Measurements from ENCODE around the gene NUP210L. TPM values are rescaled to one million over a fixed set of nuclear protein-coding genes. Genes with fewer than 3 reads are reported as not detected.
A peak's percentile ranks its signal among the peaks of the same experiment; 100 is the strongest.

The NUP210L gene
- total and polyA plus RNA-seq, 2 experiments from 2014 or later, result 0.10 TPM; not detected in 1

DNA sequence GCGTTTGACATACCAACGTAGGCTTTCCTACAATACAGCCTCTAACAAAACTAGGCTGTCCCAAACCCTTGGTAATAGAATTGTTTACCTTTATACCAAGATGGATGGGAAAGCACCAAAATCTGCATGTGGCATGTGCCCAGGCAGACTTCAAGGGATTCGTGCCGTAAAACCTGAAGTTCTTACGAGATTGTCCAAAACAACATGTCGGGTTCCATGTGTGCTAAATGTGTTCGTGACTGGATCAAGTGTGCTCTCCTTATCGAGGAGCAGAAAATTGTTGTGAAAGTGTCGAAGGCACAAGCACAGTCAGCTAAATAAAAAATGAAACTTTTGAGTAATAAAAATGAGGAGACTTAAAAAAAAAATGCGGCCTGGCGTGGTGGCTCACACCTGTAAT lies 159.2 kb downstream of the NUP210L start:
- Histone ChIP-seq H3F3A (replicated peaks; ENCODE audit: low read depth) (peaks cover 42% of the 10 kb centered on the region), H3K9me2 (ENCODE audit: insufficient read depth) (no peaks in the 10 kb centered on the region), H3K36me3 (ENCODE audit: insufficient read depth) (peaks cover 38% of the 10 kb centered on the region), H3K4me3 (no peak overlapping the region), H4K20me1 (replicated peaks; ENCODE audit: insufficient read depth) (peaks cover 27% of the 10 kb centered on the region), H3K27ac (ENCODE audit: low read depth) (0 out of 2 replicates have a peak overlapping the region, but pooled peaks have one; percentile 17), H3K4me2 (no peak overlapping the region), H3K79me2 (replicated peaks; ENCODE audit: insufficient read depth) (peaks cover 23% of the 10 kb centered on the region), H3K27me3 (ENCODE audit: insufficient read depth) (no peaks in the 10 kb centered on the region), H2AFZ (no peak overlapping the region), H3K4me1 (ENCODE audit: insufficient read depth) (peaks cover 17% of the 10 kb centered on the region)
- H3K9me3 Mint-ChIP-seq, result peaks cover 8% of the 10 kb centered on the region; the same call in 2 of the 3 replicates
- TF ChIP-seq EZH2phosphoT487 (IDR thresholded peaks at IDR 0.05; ENCODE audit: unreplicated experiment) (no peak), JUNB (IDR thresholded peaks at IDR 0.05; ENCODE audit: unreplicated experiment) (no peak), EZH2 (IDR thresholded peaks at IDR 0.05; ENCODE audit: low read depth, unreplicated experiment) (no peak), NANOG (IDR thresholded peaks at IDR 0.05; ENCODE audit: borderline replicate concordance) (no peak)
- TF ChIP-seq, protein P1, sequence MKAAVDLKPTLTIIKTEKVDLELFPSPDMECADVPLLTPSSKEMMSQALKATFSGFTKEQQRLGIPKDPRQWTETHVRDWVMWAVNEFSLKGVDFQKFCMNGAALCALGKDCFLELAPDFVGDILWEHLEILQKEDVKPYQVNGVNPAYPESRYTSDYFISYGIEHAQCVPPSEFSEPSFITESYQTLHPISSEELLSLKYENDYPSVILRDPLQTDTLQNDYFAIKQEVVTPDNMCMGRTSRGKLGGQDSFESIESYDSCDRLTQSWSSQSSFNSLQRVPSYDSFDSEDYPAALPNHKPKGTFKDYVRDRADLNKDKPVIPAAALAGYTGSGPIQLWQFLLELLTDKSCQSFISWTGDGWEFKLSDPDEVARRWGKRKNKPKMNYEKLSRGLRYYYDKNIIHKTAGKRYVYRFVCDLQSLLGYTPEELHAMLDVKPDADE (IDR thresholded peaks at IDR 0.05), result no peak
- H3K27ac Mint-ChIP-seq, result no peak overlapping the region
- peaks cover 17% of the 10 kb centered on the region for H3K27me3 Mint-ChIP-seq (ENCODE audit: insufficient read depth, low read depth, poor library complexity)
- H3K4me3 Mint-ChIP-seq, result no peak overlapping the region
- peaks cover 15% of the 10 kb centered on the region for H3K4me1 Mint-ChIP-seq
- DNase-seq (ENCODE audit: low spot score), result no peak
- ATAC-seq, result no peak
- H3K36me3 Mint-ChIP-seq (ENCODE audit: low read depth), result peaks cover 58% of the 10 kb centered on the region

DNA sequence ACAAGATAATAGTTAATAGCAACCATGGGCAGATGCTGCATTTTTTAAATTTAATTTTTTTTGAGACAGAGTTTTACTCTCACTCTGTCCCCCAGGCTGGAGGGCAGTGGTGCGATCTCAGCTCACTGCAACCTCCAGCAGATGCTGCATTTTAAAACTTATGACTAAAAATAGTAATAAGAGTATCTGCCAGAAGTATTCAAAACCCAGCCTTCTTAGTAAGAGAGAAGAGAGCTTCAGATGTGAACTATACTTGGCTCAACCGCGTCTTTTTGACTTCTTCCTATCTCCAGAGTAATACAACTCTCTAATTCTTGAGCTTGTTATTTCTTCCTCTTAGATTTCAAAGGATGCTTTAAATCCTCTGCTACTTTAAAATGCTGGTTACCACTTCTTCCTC lies 159.7 kb downstream of the NUP210L start:
- no peak overlapping the region for H3K27ac Mint-ChIP-seq
- H2AFZ ChIP-seq, result no peak overlapping the region
- no peak overlapping the region for H3K4me3 ChIP-seq
- DNase-seq (ENCODE audit: low spot score) (no peak), ATAC-seq (no peak)
- no peak overlapping the region for H3K4me2 ChIP-seq
- H3K9me3 Mint-ChIP-seq, result peaks cover 8% of the 10 kb centered on the region; the same call in 2 of the 3 replicates
- H3K36me3 Mint-ChIP-seq (ENCODE audit: low read depth), result peaks cover 60% of the 10 kb centered on the region
- peaks cover 42% of the 10 kb centered on the region for H3F3A ChIP-seq (replicated peaks; ENCODE audit: low read depth)
- H3K4me3 Mint-ChIP-seq, result no peak overlapping the region
- 0 out of 2 replicates have a peak overlapping the region, but pooled peaks have one; percentile 2 for H3K27ac ChIP-seq (ENCODE audit: low read depth)
- H3K4me1 Mint-ChIP-seq, result peaks cover 17% of the 10 kb centered on the region
- peaks cover 17% of the 10 kb centered on the region for H3K4me1 ChIP-seq (ENCODE audit: insufficient read depth)
- H4K20me1 ChIP-seq (replicated peaks; ENCODE audit: insufficient read depth), result peaks cover 27% of the 10 kb centered on the region
- H3K36me3 ChIP-seq (ENCODE audit: insufficient read depth), result peaks cover 38% of the 10 kb centered on the region
- H3K27me3 Mint-ChIP-seq (ENCODE audit: insufficient read depth, low read depth, poor library complexity), result peaks cover 21% of the 10 kb centered on the region
- TF ChIP-seq EZH2 (IDR thresholded peaks at IDR 0.05; ENCODE audit: low read depth, unreplicated experiment) (no peak), POLR2AphosphoS5 (IDR thresholded peaks at IDR 0.05; ENCODE audit: low read depth) (peak; percentile 34; the same call in 1 of the 2 replicates)
- no peaks in the 10 kb centered on the region for H3K27me3 ChIP-seq (ENCODE audit: insufficient read depth)
- peaks cover 23% of the 10 kb centered on the region for H3K79me2 ChIP-seq (replicated peaks; ENCODE audit: insufficient read depth)
- no peaks in the 10 kb centered on the region for H3K9me2 ChIP-seq (ENCODE audit: insufficient read depth)

DNA sequence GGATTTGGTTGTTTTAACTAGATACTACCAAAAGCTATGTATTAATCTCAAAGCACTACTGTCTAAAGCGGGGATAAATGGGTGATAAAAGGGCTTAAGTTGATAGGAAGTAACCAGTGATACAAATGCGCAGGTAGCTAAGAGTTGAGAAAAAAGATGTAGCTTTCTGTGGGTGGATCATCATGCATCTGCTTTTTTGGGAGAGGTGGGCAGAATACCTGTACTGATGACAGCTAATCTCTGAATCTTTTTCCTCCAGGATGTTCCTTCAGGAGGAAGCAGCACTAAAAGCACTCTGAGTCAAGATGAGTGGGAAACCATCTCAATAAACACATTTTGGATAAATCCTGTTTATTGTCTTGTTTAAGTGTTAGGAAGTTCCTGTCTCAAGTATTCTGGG lies 163.1 kb downstream of the NUP210L start:
- Mint-ChIP-seq H3K4me3 (peak overlapping the region; percentile 98), H3K27me3 (ENCODE audit: insufficient read depth, low read depth, poor library complexity) (peaks cover 21% of the 10 kb centered on the region), H3K4me1 (peaks cover 20% of the 10 kb centered on the region), H3K9me3 (peaks cover 8% of the 10 kb centered on the region; the same call in 2 of the 3 replicates), H3K27ac (peak overlapping the region; percentile 99), H3K36me3 (ENCODE audit: low read depth) (peaks cover 60% of the 10 kb centered on the region)
- Histone ChIP-seq H4K20me1 (replicated peaks; ENCODE audit: insufficient read depth) (peaks cover 27% of the 10 kb centered on the region), H3K4me1 (ENCODE audit: insufficient read depth) (peaks cover 17% of the 10 kb centered on the region), H3K27ac (ENCODE audit: low read depth) (peak overlapping the region; percentile 90), H3F3A (replicated peaks; ENCODE audit: low read depth) (peaks cover 39% of the 10 kb centered on the region), H3K27me3 (ENCODE audit: insufficient read depth) (no peaks in the 10 kb centered on the region), H3K79me2 (replicated peaks; ENCODE audit: insufficient read depth) (peaks cover 23% of the 10 kb centered on the region), H3K4me2 (peak overlapping the region; percentile 100), H3K9me2 (ENCODE audit: insufficient read depth) (no peaks in the 10 kb centered on the region), H3K36me3 (ENCODE audit: insufficient read depth) (peaks cover 38% of the 10 kb centered on the region), H2AFZ (no peak overlapping the region), H3K4me3 (peak overlapping the region; percentile 72)
- ATAC-seq (no peak), DNase-seq (ENCODE audit: low spot score) (no peak)
- TF ChIP-seq, protein P2, sequence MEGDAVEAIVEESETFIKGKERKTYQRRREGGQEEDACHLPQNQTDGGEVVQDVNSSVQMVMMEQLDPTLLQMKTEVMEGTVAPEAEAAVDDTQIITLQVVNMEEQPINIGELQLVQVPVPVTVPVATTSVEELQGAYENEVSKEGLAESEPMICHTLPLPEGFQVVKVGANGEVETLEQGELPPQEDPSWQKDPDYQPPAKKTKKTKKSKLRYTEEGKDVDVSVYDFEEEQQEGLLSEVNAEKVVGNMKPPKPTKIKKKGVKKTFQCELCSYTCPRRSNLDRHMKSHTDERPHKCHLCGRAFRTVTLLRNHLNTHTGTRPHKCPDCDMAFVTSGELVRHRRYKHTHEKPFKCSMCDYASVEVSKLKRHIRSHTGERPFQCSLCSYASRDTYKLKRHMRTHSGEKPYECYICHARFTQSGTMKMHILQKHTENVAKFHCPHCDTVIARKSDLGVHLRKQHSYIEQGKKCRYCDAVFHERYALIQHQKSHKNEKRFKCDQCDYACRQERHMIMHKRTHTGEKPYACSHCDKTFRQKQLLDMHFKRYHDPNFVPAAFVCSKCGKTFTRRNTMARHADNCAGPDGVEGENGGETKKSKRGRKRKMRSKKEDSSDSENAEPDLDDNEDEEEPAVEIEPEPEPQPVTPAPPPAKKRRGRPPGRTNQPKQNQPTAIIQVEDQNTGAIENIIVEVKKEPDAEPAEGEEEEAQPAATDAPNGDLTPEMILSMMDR (conservative IDR thresholded peaks at IDR 0.05; ENCODE audit: low read depth in 2 of 2), result no peak
- TF ChIP-seq EZH2phosphoT487 (IDR thresholded peaks at IDR 0.05; ENCODE audit: unreplicated experiment) (no peak), POLR2AphosphoS5 (IDR thresholded peaks at IDR 0.05; ENCODE audit: low read depth) (no peak), STAT1 (IDR thresholded peaks at IDR 0.05; ENCODE audit: unreplicated experiment) (no peak), ZNF331 (CRISPR knock-in tag; IDR thresholded peaks at IDR 0.05; ENCODE audit: low read depth) (no peak)
- TF ChIP-seq, protein P3, sequence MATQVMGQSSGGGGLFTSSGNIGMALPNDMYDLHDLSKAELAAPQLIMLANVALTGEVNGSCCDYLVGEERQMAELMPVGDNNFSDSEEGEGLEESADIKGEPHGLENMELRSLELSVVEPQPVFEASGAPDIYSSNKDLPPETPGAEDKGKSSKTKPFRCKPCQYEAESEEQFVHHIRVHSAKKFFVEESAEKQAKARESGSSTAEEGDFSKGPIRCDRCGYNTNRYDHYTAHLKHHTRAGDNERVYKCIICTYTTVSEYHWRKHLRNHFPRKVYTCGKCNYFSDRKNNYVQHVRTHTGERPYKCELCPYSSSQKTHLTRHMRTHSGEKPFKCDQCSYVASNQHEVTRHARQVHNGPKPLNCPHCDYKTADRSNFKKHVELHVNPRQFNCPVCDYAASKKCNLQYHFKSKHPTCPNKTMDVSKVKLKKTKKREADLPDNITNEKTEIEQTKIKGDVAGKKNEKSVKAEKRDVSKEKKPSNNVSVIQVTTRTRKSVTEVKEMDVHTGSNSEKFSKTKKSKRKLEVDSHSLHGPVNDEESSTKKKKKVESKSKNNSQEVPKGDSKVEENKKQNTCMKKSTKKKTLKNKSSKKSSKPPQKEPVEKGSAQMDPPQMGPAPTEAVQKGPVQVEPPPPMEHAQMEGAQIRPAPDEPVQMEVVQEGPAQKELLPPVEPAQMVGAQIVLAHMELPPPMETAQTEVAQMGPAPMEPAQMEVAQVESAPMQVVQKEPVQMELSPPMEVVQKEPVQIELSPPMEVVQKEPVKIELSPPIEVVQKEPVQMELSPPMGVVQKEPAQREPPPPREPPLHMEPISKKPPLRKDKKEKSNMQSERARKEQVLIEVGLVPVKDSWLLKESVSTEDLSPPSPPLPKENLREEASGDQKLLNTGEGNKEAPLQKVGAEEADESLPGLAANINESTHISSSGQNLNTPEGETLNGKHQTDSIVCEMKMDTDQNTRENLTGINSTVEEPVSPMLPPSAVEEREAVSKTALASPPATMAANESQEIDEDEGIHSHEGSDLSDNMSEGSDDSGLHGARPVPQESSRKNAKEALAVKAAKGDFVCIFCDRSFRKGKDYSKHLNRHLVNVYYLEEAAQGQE (IDR thresholded peaks at IDR 0.05; ENCODE audit: unreplicated experiment), result no peak
- TF ChIP-seq, protein P1 (IDR thresholded peaks at IDR 0.05), result no peak
